Activated T-helper 9 cell treated with anti-CD3 and anti-CD28 coated beads, Interleukin-2, amount 50 U/mL, for 16 hours (primary cell): ENCODE data around the gene DDX24.

Experiments
- DNase-seq: peaks from one replicate; pipeline ENCODE4 v3.0.0-alpha.2; 2020; ENCODE audit warnings: low read depth

DDX24 gene

DNA sequence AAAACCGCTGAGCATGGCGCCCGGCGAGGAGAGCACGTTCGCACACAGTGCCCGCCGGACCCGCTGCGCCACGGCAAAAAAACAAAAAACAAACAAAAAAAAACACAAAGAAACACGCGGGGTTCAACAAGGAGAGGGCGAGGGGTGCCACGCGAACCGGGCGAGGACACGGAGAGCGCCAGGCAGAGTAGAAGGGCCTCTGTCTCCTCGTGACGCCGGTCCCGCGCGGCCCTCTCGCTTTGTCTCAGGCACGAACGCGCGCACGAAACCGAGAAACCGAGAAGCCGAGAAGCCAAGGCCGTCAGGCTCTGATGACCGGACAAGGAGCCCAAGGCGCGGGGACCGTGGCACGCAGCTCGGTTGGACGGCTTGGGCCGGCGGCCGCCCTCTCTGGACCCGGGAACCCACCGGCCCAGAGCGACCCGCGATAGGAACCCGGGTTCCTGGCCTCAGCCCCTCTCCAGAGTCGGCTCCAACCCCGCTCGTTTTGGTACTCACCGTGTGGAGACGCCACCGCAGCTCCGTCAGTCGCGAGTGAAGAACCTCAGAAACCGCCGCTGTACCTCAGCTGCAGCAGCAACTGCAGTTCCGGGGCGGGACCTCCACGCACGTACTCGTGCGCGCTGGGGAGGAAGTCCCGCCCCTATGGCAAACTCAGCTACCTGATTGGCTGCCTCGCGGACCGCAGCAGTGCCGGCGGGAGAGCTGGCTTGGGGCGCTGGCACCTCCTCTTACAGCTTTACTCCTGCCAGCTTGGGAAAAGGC is at the start of gene DDX24, which contains the start of gene IFI27L1:
TSS of gene DDX24 (minus strand) at position 582 of the 765 bp plus-strand sequence. CDS start 1,460 bp downstream, outside the sequence.
TSS of gene IFI27L1 (plus strand) at position 690 of the 765 bp plus-strand sequence. CDS start 15,628 bp downstream, outside the sequence.
- DNase-seq, result peak; percentile 94

DNA sequence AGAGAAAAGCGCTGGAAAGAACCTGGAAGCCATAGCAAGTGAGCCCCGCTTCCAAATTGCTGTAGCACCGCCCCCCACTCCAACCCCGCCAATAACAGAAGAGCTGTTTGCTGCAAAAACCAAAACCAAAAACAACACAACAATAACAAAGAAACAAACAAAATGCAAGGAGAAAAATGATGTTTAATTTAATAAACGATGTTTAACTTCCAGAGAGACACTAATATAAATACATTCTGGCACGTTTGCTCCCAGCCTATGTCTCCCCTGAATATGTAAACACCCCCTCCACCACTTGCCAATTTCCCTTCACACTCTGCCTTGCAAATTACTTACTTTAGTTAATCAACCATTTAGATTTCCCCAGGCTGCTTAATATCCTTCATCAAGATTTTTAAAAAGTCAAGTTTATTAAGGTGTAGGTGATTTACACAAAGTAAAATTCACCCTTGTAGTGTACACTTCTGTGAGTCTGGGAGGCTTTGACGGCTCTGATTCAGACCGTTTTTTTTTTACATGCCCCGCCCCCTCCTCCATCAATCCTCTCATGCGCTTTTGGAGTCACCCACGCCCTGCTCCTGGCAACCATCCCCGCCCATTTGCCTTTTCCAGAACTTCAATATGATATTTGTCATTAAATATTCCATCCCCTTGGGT is 48.9 kb upstream of the DDX24 start:
- no peak for DNase-seq

DNA sequence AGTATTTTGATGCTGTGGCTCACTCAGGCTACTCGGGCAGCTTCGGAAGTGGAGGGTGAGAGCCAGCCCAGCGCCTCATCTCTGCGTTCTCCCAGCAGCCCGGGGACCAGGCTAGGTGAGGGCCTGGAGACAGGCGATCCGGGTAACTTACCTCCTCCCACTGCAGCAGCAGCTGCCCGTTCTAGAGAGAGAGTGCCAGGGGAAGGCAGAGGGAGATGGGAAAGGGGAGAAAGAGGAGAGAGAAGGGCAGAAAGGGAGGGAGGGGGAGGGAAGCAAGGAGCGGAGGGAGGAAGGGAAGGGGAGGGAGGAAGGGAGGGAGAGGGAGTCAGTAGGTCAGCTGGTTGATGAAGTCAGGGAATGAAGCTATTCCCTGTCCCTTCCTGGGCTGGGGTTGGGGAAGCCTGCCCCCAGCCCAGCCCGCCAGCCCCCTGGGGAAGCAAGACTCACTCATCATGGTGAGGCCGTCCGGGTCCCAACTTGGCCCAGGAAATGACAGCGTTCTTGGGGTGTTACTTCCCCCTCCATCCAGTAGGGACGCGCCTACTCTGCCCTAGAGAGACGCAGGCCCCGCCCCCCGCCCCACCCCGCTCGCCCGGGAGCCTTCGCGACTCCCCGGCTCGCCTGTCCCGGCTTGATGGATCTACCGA is 48.2 kb upstream of the DDX24 start, which contains the start of gene IFI27L2:
TSS of gene IFI27L2 (minus strand) at position 494 of the 647 bp plus-strand sequence. CDS start at position 454, 40 bp downstream.
- peak; percentile 46 for DNase-seq

DNA sequence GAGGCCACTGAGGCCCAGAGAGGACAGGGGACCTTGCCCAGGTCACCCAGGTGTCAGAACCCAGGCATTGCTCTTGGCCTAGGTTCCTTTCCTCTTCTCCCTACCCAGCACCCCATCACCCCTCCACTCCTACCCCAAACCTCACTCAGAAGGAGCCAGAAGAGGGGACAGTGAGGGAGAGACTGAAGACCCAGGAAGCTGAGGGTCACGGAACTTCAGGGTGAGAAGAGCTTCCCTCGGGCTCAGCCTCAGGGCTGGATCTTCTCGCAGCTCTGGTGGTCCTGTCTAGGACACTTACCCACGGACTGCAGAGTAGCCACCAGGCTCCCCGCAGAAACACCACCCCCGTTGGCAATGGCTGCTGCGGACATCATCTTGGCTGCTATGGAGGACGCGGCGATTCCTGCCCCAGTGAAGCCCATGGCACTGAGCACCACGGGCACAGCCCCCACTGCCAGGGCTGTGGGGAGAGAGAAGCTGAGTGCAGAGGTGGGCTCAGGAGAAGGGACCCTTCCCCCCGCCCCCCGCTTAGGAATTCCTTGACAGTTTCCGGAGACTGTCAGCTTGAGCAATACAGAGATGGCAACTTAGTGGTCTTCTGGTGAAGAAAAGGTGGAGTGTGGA is 47.3 kb upstream of the DDX24 start:
- no peak for DNase-seq

- DNase-seq, result no peak
Observed at GRCh38 chr14:94127330-94127729, 46.3 kb upstream of the DDX24 start.

DNA sequence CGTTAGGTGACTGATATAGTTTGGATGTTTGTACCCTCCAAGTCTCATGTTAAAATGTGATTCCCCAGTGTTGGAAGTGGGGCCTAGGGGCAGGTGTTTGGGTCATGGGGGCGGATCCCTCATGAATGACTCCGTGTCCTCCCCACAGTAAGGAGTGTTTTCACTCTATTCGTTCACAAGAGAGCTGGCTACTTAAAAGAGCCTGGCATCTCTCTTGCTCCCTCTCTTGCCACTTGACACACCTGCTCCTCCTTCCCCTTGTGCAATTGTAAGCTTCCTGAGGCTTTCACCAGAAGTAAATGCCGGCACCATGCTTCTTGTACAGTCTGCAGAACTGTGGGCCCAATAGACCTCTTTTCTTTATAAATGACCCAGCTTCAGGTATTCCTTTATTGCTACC is 45.8 kb upstream of the DDX24 start:
- no peak for DNase-seq

DNA sequence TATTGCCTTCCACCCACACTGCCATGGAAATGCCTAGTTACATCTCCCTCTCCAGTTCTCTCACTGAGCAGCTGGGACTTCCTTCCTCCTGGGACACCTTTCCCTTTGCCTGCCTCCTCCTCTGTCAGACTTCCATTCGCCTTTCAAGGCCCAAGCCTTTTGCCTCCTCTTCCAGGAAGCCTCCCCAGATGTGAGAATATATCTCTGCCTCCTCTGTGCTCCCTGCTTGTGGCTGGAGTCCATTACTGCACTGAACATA is 45.3 kb upstream of the DDX24 start:
- no peak for DNase-seq

- DNase-seq, result no peak
Observed at GRCh38 chr14:94125659-94126418, 44.8 kb upstream of the DDX24 start.

DNA sequence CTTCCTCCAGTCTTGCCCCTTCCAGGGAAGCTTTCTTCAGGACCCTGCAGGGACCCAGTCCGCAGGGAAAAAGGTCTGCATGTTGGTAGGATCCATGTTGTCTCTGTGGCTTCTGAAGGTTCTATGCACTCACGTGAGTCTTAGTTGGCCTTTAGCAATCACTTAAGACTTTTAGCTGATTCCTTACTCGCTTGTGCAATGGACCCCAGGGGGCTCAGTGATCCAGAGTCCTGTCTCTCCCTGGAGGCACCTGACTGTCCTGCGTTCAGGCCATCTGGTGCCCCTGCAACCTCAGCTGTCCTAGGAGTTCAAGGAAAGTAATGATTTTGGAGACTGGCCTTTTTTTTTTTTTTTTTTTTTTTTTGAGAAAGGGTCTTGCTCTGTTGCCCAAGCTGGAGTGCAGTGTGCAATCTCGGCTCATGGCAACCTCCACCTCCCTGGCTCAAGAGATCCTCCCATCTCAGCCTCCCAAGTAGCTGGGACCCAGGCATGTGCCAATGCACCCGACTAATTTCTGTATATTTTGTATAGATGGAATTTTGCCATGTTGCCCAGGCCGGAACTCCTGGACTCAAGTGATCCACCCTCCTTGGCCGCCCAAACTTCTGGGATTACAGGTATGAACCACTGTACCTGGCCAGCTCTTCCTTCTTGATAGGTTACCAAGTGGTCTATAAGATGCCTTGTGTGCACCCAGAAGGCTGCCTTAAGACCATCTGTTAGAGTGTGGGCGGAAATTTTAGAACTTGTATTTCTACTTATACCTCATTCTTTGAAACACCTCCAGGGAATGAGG is 43.8 kb upstream of the DDX24 start:
- DNase-seq, result no peak

- no peak for DNase-seq
Observed at GRCh38 chr14:94123868-94124267, 42.9 kb upstream of the DDX24 start.

DNA sequence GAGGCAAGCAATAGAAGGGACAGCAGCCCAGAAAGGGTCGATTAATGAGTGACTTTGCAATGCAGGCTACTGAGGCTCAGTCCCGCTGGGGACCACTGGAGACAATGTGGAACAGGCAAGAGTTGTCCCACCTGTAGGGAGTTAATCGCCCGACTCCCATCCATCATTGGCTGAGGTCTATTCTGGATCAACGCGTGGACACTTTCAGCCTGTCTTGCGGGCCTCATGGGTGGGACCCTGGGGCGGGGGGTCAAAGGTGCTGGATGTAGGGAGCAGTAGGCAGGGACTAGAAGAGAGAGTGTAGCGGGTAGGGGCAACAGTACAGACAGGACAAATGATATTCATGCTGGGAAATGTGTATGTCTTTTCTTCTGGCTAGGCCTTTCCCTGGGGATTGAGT is 42.3 kb upstream of the DDX24 start:
- DNase-seq, result no peak

- no peak for DNase-seq
Observed at GRCh38 chr14:94122438-94122837, 41.4 kb upstream of the DDX24 start.

GRCh38 chr14:94121485-94121884 is 40.5 kb upstream of the DDX24 start:
- DNase-seq, result no peak

DNA sequence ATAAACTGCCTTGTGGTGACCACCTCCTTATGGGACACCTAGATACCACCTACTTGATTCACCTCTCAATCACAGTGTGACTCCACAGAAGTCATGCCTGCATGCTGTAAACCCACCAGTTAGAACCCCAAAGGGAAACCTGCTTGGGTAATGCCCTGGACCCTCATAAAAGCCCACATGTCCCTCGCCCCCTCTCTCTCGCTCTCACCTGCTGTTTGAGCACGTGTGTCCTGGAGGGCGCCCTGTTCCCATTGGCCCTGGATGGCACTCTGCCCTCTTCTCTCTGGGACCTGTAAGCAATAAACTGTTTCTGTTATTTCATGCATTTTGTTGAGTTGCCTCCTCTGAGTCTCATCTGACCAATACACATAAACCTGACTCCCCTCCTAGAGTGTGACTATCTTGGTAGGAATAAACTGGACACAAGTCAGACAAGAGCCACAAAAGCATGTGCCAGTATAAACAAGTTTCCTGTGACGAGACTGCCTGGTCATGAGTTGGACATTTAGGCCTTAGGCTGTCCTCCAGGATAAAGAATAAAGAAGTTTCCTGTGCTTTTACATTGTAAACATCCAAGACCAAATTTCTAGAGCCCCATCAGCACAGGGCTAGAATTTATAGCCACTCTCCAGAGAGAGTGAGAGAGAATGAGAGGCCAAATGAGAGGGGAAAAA is 39.8 kb upstream of the DDX24 start:
- DNase-seq, result no peak

DNA sequence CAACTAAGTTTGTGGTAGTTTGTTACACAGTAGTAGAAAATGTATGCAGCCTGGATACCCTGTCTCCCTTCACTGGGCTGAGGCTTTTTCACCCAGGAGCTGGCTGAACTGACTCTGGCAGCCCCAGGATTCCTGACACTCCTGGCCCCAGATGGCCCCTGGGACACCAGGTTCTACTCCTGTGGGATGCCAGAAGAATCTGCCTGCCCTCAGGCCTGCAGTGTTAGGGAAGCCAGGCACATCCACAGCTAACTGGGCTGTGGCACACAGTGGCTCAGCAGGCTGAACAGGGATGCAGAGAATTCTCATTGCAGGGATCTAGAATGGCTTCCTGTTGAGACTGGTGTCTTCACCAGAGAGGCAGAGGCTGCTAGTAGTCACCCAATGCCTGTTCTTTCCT is 38.1 kb upstream of the DDX24 start:
- no peak for DNase-seq

DNA sequence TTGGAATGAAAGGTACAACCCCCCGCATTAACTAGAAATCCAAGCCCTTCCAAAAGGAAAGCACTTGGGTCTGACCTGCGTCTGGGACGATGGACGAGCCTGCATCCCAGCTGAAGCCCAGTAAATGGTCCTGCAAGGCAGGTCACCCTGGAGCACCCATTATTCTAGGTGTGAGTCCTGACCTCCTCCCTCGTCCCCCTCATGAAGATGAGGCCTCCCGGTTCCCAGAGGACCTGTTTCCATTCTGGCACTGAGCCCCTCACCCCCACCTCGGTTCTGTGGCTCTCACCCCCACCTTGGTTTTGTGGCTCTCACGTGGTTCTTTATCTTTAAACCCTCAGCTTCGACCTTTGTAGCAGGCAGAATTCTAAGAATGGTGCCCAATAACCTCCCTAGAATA is 36.9 kb upstream of the DDX24 start:
- no peak for DNase-seq

GRCh38 chr14:94116701-94117100 is 35.7 kb upstream of the DDX24 start:
- no peak for DNase-seq

GRCh38 chr14:94115631-94116030 is 34.6 kb upstream of the DDX24 start:
- DNase-seq, result no peak

DNA sequence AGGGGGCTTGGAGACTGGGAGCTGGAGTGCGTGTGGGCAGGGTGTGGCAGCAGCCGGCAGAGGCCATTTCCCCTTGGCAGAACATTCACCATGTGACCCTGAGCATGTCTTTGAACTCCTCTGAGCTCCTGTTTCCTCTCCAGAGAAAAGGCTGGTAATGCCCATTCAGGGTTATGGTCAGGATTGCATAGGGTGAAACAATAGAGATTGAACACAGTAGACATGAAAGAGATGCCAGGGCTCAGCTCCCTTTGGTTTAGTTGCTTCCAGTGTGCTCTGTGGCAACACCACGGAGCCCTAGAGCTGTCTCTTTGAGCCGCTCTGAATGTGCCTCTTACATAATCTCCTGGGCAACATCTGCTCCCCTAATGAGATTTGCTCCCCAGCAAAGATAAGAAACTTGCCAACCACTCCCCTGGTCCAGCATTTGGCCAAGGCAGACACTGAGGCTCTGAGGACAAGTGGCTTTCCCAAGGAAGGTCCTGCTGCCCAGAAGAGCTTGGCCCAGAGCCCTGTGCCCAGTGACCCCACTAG is 34.1 kb upstream of the DDX24 start:
- DNase-seq, result no peak

DNA sequence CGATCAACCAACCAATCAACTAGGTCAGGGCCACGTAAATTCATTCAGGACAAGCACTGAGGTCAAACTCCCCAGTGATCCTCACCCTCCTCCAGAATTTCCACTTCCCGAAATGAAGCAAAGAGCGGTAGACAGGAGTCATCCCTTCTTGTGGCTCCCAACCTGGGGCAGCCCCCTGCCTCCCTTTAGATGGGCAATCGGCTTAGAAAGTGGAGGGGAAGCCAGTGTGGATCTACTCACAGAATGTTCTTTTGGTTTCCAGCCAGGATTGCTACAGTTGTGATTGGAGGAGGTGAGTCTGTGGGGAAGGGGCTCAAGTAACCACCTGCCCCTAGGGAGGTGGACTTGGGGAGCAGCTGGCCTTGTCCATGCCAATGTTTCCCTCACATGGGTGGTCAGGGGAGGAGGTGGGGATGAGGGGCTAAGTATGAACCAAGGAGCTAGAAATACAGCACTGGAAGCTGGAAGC is 33.6 kb upstream of the DDX24 start:
- no peak for DNase-seq
